Measurements from ENCODE around the gene CAMK2G. TPM values are rescaled to one million over a fixed set of nuclear protein-coding genes. Genes with fewer than 3 reads are reported as not detected.

CAMK2G gene
- total RNA-seq, 3 donors from 2014 or later (not counting 1 experiment from before 2014, with no cell fraction given) = 53.6 to 73.8 (median 62.3) TPM

GRCh38 chr10:73864229-73864628, 10.1 kb downstream of the CAMK2G start:
- Histone ChIP-seq H3K4me1 (ENCODE audit: control insufficient read depth, insufficient read depth, low read length) (peaks cover 69% of the 10 kb centered on the region), H3K4me3 (ENCODE audit: low read length) (no peak overlapping the region), H3K9me3 (ENCODE audit: control insufficient read depth, insufficient read depth, low read length) (no peaks in the 10 kb centered on the region), H3K36me3 (ENCODE audit: control insufficient read depth, insufficient read depth, low read length) (peaks cover 21% of the 10 kb centered on the region), H3K27ac (ENCODE audit: low read length) (peak overlapping the region; percentile 3), H3K27me3 (ENCODE audit: control insufficient read depth, insufficient read depth, low read length) (no peaks in the 10 kb centered on the region)
- 98% methylated on average over 4 of the region's 4 CpGs for WGBS (ENCODE audit: insufficient coverage)
- no peak for DNase-seq
- Mint-ChIP-seq H3K4me1 (peaks cover 42 to 57% of the 10 kb centered on the region in 2 donors), H3K27ac (peak overlapping the region; percentile 88 to 96), H3K36me3 (no peaks in the 10 kb centered on the region), H3K4me3 (peak overlapping the region; percentile 65), H3K27me3 (ENCODE audit: low read depth in 2 of 2) (no peaks in the 10 kb centered on the region), H3K9me3 (no peaks in the 10 kb centered on the region)
- intact Hi-C loops (cut with micrococcal nuclease) = no loop called here
- TF ChIP-seq CTCF (IDR thresholded peaks at IDR 0.05) = no peak
- no peak for ATAC-seq

- Mint-ChIP-seq H3K36me3 (no peaks in the 10 kb centered on the region), H3K9me3 (no peaks in the 10 kb centered on the region), H3K27ac (peak overlapping the region in 1 of 2 donors; percentile 96), H3K4me3 (no peak overlapping the region), H3K27me3 (ENCODE audit: low read depth in 2 of 2) (no peaks in the 10 kb centered on the region), H3K4me1 (peaks cover 40 to 60% of the 10 kb centered on the region in 2 donors)
- Histone ChIP-seq H3K27ac (ENCODE audit: low read length) (no peak overlapping the region), H3K9me3 (ENCODE audit: control insufficient read depth, insufficient read depth, low read length) (no peaks in the 10 kb centered on the region), H3K4me3 (ENCODE audit: low read length) (no peak overlapping the region), H3K27me3 (ENCODE audit: control insufficient read depth, insufficient read depth, low read length) (no peaks in the 10 kb centered on the region), H3K4me1 (ENCODE audit: control insufficient read depth, insufficient read depth, low read length) (peaks cover 73% of the 10 kb centered on the region), H3K36me3 (ENCODE audit: control insufficient read depth, insufficient read depth, low read length) (peaks cover 20% of the 10 kb centered on the region)
- intact Hi-C loops (cut with micrococcal nuclease) = no loop called here
- TF ChIP-seq CTCF (IDR thresholded peaks at IDR 0.05) = no peak
- DNase-seq (no peak), ATAC-seq (no peak)
- 70% methylated on average over 5 of the region's 5 CpGs for WGBS (ENCODE audit: insufficient coverage)
Observed at GRCh38 chr10:73863039-73863817, 11.1 kb downstream of the CAMK2G start.

- Histone ChIP-seq H3K27ac (ENCODE audit: low read length) (no peak overlapping the region), H3K27me3 (ENCODE audit: control insufficient read depth, insufficient read depth, low read length) (no peaks in the 10 kb centered on the region), H3K36me3 (ENCODE audit: control insufficient read depth, insufficient read depth, low read length) (peaks cover 16% of the 10 kb centered on the region), H3K9me3 (ENCODE audit: control insufficient read depth, insufficient read depth, low read length) (no peaks in the 10 kb centered on the region), H3K4me1 (ENCODE audit: control insufficient read depth, insufficient read depth, low read length) (peaks cover 73% of the 10 kb centered on the region), H3K4me3 (ENCODE audit: low read length) (no peak overlapping the region)
- intact Hi-C loops (cut with micrococcal nuclease) = no loop called here
- ATAC-seq = no peak
- Mint-ChIP-seq H3K9me3 (no peaks in the 10 kb centered on the region), H3K4me3 (no peak overlapping the region), H3K4me1 (peaks cover 45 to 63% of the 10 kb centered on the region in 2 donors), H3K27me3 (ENCODE audit: low read depth in 2 of 2) (no peaks in the 10 kb centered on the region), H3K27ac (no peak overlapping the region), H3K36me3 (no peaks in the 10 kb centered on the region)
- no peak for TF ChIP-seq CTCF (IDR thresholded peaks at IDR 0.05)
- 90% methylated on average over 6 of the region's 8 CpGs for WGBS (ENCODE audit: insufficient coverage)
- no peak for DNase-seq
Observed at GRCh38 chr10:73862011-73862410, 12.3 kb downstream of the CAMK2G start.
